ENCODE measurements around the gene KLK1.

KLK1 gene

DNA sequence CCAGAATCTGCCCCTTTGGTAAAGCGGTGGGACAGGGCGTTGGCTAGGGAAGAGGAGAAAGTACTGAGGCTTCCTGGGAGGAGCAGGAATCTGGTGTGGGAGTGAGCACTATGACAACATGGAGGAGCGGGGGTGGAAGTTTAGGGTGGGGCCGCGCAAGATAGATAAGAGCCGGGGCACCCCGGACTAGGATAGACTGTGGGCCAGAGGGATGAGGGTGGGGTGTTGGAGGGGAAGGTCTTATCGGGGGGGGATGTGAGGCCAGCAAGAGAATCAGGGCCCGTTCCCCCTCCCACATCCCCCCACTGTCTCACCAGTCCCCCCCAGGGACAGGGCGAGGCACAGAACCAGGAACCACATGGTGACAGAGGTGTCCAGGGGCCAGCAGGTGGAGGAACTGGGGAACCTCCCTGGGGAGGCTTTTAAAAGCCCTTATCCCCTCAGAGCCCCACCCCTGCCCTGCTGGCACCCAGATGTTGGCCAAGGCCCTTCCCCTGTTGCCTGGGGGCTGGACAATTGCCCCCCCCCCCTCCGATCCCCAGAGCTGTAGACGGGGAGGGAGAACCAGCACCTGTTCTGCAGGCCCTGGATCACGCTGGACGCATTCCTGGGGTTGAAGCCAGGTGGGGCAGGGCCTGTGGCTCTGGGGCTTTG lies at the start of gene KLK1:
Gene KLK1 (minus strand): TSS at position 399 of the 654 bp plus-strand sequence. CDS start 39 bp downstream, at position 360.
- no peak for DNase-seq (ENCODE audit: low read depth in 2 of 3, low spot score in 2 of 3)

DNA sequence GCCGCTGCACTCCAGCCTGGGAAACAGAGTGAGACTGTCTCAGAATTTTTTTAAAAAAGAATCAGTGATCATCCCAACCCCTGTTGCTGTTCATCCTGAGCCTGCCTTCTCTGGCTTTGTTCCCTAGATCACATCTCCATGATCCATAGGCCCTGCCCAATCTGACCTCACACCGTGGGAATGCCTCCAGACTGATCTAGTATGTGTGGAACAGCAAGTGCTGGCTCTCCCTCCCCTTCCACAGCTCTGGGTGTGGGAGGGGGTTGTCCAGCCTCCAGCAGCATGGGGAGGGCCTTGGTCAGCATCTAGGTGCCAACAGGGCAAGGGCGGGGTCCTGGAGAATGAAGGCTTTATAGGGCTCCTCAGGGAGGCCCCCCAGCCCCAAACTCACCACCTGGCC lies 49.5 kb upstream of the KLK1 start, which contains the start of gene KLK2:
Gene KLK2 (plus strand): TSS at position 384 of the 400 bp plus-strand sequence. CDS start 35 bp downstream, outside the sequence.
- no peak for DNase-seq (ENCODE audit: low read depth in 2 of 3, low spot score in 2 of 3)

DNA sequence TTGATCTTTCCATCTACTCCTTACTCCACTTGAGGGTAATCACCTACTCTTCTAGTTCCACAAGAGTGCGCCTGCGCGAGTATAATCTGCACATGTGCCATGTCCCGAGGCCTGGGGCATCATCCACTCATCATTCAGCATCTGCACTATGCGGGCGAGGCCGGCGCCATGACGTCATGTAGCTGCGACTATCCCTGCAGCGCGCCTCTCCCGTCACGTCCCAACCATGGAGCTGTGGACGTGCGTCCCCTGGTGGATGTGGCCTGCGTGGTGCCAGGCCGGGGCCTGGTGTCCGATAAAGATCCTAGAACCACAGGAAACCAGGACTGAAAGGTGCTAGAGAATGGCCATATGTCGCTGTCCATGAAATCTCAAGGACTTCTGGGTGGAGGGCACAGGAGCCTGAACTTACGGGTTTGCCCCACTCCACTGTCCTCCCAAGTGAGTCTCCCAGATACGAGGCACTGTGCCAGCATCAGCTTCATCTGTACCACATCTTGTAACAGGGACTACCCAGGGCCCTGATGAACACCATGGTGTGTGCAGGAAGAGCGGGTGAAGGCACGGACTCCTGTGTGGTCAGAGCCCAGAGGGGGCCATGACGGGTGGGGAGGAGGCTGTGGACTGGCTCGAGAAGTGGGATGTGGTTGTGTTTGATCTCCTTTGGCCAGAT lies 47.0 kb upstream of the KLK1 start:
- no peak for DNase-seq (ENCODE audit: low read depth in 2 of 3, low spot score in 2 of 3)

DNA sequence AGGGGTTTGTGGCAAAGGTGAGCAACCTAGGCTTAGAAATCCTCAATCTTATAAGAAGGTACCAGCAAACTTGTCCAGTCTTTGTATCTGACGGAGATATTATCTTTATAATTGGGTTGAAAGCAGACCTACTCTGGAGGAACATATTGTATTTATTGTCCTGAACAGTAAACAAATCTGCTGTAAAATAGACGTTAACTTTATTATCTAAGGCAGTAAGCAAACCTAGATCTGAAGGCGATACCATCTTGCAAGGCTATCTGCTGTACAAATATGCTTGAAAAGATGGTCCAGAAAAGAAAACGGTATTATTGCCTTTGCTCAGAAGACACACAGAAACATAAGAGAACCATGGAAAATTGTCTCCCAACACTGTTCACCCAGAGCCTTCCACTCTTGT lies 45.9 kb upstream of the KLK1 start:
- DNase-seq (ENCODE audit: low read depth in 2 of 3, low spot score in 2 of 3): no peak

DNA sequence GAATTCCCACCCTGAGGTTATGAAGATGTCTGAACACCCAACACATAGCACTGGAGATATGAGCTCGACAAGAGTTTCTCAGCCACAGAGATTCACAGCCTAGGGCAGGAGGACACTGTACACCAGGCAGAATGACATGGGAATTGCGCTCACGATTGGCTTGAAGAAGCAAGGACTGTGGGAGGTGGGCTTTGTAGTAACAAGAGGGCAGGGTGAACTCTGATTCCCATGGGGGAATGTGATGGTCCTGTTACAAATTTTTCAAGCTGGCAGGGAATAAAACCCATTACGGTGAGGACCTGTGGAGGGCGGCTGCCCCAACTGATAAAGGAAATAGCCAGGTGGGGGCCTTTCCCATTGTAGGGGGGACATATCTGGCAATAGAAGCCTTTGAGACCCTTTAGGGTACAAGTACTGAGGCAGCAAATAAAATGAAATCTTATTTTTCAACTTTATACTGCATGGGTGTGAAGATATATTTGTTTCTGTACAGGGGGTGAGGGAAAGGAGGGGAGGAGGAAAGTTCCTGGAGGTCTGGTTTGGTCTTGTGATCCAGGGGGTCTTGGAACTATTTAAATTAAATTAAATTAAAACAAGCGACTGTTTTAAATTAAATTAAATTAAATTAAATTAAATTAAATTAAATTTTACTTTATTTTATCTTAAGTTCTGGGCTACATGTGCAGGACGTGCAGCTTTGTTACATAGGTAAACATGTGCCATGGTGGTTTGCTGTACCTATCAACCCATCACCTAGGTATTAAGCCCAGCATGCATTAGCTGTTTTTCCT lies 38.1 kb upstream of the KLK1 start:
- no peak for DNase-seq (ENCODE audit: low read depth in 2 of 3, low spot score in 2 of 3)

DNA sequence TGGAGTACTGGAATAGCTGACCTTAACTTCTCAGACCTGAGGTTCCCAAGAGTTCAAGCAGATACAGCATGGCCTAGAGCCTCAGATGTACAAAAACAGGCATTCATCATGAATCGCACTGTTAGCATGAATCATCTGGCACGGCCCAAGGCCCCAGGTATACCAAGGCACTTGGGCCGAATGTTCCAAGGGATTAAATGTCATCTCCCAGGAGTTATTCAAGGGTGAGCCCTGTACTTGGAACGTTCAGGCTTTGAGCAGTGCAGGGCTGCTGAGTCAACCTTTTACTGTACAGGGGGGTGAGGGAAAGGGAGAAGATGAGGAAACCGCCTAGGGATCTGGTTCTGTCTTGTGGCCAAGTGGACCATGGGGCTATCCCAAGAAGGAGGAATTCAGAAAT lies 37.4 kb upstream of the KLK1 start:
- DNase-seq (ENCODE audit: low read depth in 2 of 3, low spot score in 2 of 3): no peak

DNA sequence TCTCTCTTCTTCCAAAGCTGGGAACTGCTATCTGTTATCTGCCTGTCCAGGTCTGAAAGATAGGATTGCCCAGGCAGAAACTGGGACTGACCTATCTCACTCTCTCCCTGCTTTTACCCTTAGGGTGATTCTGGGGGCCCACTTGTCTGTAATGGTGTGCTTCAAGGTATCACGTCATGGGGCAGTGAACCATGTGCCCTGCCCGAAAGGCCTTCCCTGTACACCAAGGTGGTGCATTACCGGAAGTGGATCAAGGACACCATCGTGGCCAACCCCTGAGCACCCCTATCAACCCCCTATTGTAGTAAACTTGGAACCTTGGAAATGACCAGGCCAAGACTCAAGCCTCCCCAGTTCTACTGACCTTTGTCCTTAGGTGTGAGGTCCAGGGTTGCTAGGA lies 36.3 kb upstream of the KLK1 start:
- DNase-seq (ENCODE audit: low read depth in 2 of 3, low spot score in 2 of 3): no peak

DNA sequence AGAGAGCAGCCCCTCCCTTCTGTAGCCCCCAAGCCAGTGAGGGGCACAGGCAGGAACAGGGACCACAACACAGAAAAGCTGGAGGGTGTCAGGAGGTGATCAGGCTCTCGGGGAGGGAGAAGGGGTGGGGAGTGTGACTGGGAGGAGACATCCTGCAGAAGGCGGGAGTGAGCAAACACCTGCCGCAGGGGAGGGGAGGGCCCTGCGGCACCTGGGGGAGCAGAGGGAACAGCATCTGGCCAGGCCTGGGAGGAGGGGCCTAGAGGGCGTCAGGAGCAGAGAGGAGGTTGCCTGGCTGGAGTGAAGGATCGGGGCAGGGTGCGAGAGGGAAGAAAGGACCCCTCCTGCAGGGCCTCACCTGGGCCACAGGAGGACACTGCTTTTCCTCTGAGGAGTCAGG lies 35.3 kb upstream of the KLK1 start:
- no peak for DNase-seq (ENCODE audit: low read depth in 2 of 3, low spot score in 2 of 3)

DNA sequence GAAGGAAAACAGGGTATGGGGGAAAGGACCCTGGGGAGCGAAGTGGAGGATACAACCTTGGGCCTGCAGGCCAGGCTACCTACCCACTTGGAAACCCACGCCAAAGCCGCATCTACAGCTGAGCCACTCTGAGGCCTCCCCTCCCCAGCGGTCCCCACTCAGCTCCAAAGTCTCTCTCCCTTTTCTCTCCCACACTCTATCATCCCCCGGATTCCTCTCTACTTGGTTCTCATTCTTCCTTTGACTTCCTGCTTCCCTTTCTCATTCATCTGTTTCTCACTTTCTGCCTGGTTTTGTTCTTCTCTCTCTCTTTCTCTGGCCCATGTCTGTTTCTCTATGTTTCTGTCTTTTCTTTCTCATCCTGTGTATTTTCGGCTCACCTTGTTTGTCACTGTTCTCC lies 33.8 kb upstream of the KLK1 start:
- DNase-seq (ENCODE audit: low read depth in 2 of 3, low spot score in 2 of 3): no peak

DNA sequence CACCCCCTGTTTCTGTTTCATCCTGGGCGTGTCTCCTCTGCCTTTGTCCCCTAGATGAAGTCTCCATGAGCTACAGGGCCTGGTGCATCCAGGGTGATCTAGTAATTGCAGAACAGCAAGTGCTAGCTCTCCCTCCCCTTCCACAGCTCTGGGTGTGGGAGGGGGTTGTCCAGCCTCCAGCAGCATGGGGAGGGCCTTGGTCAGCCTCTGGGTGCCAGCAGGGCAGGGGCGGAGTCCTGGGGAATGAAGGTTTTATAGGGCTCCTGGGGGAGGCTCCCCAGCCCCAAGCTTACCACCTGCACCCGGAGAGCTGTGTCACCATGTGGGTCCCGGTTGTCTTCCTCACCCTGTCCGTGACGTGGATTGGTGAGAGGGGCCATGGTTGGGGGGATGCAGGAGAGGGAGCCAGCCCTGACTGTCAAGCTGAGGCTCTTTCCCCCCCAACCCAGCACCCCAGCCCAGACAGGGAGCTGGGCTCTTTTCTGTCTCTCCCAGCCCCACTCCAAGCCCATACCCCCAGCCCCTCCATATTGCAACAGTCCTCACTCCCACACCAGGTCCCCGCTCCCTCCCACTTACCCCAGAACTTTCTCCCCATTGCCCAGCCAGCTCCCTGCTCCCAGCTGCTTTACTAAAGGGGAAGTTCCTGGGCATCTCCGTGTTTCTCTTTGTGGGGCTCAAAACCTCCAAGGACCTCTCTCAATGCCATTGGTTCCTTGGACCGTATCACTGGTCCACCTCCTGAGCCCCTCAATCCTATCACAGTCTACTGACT lies 31.2 kb upstream of the KLK1 start, which contains the start of gene KLK3:
Gene KLK3 (plus strand): TSS at position 280 of the 775 bp plus-strand sequence. CDS start 41 bp downstream, at position 321.
- no peak for DNase-seq (ENCODE audit: low read depth in 2 of 3, low spot score in 2 of 3)

DNA sequence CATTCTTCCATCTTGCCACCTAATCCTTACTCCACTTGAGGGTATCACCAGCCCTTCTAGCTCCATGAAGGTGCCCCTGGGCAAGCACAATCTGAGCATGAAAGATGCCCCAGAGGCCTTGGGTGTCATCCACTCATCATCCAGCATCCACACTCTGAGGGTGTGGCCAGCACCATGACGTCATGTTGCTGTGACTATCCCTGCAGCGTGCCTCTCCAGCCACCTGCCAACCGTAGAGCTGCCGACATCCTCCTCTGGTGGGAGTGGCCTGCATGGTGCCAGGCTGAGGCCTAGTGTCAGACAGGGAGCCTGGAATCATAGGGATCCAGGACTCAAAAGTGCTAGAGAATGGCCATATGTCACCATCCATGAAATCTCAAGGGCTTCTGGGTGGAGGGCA lies 28.0 kb upstream of the KLK1 start:
- no peak for DNase-seq (ENCODE audit: low read depth in 2 of 3, low spot score in 2 of 3)

DNA sequence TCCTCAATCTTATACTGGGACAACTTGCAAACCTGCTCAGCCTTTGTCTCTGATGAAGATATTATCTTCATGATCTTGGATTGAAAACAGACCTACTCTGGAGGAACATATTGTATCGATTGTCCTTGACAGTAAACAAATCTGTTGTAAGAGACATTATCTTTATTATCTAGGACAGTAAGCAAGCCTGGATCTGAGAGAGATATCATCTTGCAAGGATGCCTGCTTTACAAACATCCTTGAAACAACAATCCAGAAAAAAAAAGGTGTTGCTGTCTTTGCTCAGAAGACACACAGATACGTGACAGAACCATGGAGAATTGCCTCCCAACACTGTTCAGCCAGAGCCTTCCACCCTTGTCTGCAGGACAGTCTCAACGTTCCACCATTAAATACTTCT lies 27.2 kb upstream of the KLK1 start:
- DNase-seq (ENCODE audit: low read depth in 2 of 3, low spot score in 2 of 3): no peak

DNA sequence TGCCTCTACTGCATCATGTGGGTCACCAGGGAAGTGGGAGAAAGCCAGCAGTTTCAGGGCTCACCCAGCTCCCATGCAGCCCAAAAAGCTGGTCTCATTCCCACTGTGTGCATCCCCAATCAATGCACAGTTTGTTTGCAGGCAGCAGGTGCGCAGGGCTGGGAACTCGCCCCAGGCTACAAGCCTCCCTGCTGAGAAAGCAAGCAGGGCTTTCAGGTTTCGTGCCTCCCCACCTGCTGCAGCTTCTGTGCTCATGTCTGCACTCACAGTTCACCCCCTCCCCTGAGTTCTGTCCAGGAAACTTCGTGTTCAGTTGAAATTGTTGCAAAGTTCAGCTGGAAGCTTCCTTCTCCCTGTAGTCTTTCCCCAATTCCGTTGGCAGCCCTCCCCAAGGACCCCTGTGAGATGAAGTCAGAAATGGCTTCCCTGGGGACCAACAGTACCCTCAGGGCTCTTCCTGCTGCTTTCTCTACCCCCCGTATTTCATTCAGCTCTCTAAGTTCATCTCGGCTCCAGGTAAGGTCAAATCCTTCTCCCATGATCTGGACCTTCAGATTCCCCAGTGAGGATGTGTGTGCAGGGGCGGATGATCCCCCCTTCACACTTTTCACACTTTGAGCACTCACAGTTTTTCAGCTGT lies 20.8 kb upstream of the KLK1 start:
- DNase-seq (ENCODE audit: low read depth in 2 of 3, low spot score in 2 of 3): no peak

DNA sequence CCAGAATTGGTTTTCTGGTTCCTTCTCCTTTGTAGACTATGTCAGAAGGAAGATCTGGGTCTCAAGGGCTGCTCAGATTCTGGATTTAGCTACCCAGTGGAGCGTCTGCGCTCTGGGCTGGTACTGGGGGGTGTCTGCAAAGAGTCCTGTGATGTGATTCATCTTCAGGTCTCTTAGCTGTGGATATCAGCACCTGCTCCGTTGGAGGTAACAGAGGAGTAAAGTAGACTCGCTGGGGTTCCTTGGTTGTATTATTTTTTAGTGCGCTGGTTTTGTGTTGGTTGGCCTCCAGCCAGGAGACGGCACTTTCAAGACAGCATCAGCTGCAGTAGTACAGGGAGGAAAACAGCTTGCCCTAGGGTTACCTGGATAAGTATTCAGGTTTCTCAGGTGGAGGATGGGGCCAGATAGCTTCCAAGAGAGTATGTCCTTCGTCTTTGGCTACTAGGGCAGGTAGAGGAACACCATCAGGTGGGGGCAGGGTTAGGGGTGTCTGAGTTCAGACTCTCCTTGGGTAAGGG lies 20.2 kb upstream of the KLK1 start:
- no peak for DNase-seq (ENCODE audit: low read depth in 2 of 3, low spot score in 2 of 3)

DNA sequence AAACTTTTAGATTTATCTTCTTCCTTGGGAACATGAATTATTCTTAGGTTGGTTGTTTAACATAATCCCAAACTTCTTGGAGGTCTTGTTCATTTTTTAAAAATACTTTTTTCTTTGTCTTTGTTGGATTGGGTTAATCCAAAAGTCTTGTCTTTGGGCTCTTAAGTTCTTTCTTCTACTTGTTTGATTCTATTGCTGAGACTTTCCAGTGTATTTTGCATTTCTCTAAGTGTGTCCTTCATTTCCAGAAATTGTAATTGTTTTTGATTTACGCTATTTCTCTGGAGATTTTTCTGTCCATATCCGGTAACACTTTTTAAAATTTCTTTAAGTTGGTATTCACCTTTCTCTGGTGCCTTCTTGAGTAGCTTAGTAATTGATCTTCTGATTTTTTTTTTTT lies 19.6 kb upstream of the KLK1 start:
- DNase-seq (ENCODE audit: low read depth in 2 of 3, low spot score in 2 of 3): no peak

DNA sequence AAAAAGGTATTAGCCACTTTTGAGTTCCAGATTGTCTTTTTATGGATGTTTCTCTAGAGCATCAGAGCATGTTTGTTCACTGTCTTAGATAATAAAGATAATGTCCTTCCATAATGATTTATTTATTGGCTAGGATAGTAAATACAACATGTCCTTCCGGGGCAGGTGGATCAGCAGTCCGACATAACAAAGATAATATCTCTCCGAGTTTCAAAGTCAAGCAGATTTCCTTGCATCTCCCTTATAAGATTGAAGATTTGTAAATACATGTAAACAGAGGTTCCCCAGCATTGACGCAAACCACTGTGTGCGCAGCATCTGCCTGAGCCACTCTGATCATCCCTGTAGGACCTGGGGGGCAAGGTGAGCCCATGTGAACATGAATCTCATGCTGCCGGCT lies 18.5 kb upstream of the KLK1 start:
- no peak for DNase-seq (ENCODE audit: low read depth in 2 of 3, low spot score in 2 of 3)

DNA sequence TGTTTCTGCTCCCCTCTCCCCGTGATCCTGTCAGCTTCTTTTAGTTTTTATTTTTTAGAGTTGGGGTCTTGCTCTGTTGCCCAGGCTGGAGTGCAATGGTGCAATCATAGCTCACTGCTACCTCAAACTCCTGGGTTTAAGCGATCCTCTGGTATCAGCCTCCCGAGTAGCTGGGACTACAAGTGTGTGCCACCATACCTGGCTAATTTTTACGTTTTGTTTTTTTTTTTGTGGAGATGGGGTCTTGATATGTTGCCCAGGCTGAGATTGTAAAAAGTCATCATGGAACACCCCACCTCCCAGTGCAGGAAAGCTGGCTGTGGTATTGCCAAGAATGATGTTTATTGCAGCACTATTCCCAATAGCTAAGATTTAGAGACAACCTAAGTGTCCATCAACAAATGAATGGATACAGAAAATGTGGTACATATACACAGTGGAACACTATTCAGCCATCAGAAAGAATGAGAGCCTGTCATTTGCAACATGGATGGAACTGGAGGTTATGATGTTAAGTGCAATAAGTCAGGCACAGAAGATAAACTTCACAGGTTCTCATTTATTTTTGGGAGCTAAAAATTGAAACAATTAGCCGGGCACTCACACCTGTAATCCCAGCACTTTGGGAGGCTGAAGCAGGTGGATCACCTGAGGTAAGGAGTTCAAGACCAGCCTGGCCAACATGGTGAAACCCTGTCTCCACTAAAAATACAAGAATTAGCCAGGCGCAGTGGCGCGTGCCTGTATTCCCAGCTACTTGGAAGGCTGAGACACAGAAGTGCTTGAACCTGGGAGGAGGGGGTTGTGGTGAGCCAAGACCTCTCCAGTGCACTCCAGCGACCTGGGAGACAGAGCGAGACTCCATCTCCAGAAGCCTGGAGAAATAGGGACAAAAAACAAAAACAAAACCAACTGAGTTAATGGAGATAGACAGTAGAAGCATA lies 16.4 kb upstream of the KLK1 start:
- DNase-seq (ENCODE audit: low read depth in 2 of 3, low spot score in 2 of 3): no peak

DNA sequence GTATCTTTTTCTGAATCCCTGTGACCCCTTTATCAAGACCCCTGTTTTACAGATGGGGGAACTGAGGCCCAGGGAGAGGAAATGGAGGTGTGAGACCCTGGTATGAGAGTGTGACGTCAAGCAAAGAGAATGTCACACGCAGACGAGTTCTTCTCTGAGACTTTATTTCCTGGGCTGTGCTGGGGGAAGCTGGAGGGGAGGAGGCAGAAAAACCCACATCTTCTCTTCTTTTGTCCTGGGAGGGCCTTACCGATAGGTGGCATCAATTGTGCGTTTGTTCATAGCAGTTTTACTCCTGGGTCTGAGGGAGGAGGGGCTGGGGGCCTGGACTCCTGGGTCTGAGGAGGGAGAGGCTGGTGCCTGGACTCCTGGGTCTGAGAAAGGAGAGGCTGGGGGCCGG lies 14.7 kb upstream of the KLK1 start:
- DNase-seq (ENCODE audit: low read depth in 2 of 3, low spot score in 2 of 3): no peak

DNA sequence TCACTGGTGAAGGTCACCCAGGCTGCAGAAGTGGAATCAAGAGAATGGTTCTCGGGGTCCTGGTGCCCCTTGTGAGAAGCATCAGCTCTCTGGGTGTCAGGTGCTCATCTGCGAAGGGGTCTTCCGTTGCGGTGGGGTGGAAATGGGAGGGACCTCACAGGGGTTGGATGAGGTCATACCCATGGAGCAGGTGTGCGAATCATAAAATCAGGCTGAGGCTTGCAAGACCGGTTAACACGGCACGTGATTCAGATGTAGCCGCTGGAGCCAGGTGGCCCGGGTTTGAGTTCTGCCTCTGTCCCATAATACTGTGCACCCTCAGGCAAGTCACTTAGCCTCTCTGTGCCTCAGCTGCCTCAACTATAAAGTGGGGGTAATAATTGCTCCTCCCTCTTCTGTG lies 13.7 kb upstream of the KLK1 start:
- DNase-seq (ENCODE audit: low read depth in 2 of 3, low spot score in 2 of 3): no peak

Data from activated CD8-positive, alpha-beta memory T cell treated with anti-CD3 and anti-CD28 coated beads for 48 hours (primary cell).